Measurements from ENCODE around the gene SNTB2.

DNA sequence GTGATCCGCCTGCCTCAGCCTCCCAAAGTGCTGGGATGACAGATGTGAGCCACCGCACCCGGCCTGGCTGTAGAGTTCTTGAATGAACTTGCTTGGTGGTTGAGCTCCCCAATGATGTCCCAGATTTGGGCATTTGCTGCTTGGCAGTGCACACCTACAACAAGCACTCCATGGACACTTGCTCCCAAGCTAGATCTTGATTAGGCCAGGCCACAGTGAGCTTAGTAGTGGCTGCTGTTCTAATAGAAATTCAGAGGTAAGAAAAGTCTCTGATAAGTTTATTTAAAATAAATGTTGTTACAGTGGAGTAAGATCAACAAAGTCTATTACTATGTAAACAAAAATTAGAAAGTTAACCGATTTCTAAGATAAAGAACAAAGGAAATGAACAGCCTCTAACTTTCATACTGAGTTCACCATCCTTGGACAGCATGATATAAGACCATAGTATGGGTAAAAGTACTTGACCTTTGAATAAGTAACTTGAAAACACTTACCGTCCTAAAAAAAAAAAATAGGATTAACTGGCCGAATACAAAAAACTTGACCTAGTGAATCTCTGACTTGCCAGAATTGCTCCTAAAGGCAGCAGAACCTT is 163.7 kb downstream of the SNTB2 start:
- TF ChIP-seq, protein P1, sequence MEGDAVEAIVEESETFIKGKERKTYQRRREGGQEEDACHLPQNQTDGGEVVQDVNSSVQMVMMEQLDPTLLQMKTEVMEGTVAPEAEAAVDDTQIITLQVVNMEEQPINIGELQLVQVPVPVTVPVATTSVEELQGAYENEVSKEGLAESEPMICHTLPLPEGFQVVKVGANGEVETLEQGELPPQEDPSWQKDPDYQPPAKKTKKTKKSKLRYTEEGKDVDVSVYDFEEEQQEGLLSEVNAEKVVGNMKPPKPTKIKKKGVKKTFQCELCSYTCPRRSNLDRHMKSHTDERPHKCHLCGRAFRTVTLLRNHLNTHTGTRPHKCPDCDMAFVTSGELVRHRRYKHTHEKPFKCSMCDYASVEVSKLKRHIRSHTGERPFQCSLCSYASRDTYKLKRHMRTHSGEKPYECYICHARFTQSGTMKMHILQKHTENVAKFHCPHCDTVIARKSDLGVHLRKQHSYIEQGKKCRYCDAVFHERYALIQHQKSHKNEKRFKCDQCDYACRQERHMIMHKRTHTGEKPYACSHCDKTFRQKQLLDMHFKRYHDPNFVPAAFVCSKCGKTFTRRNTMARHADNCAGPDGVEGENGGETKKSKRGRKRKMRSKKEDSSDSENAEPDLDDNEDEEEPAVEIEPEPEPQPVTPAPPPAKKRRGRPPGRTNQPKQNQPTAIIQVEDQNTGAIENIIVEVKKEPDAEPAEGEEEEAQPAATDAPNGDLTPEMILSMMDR (IDR thresholded peaks at IDR 0.05): no peak
- TF ChIP-seq POLR2A (IDR thresholded peaks at IDR 0.05): no peak
